Lower leg skin (tissue), 4 donors: ENCODE data around the gene RHPN2. TPM values are rescaled to one million over a fixed set of nuclear protein-coding genes. Genes with fewer than 3 reads are reported as not detected.
"Not testable (repeated sequence)": the region's sequence is repeated elsewhere in the genome, so short reads cannot be mapped to it uniquely, and the experiment has no call there.

Experiments used
- DNase-seq, 2 donors: peaks; one replicate each; pipeline ENCODE4 v3.0.0-alpha.2; 2019; ENCODE audit warnings: low spot score in 2 of 2
- H3K4me3 ChIP-seq: fragments of 200-600 bp; sonication (generic); 2 replicates; pipeline ENCODE4 v1.5.1; 2017; ENCODE audit warnings: mild to moderate bottlenecking, low read depth; ENCODE audit not compliant: poor library complexity, severe bottlenecking
- POLR2A ChIP-seq, 2 donors: fragments of 450-650 bp; IDR thresholded peaks; one replicate each; pipeline ENCODE4 v1.6.1; 2016 to 2017; ENCODE audit warnings: antibody characterized with exemption in 2 of 2, mild to moderate bottlenecking in 1 of 2, moderate library complexity in 1 of 2
- WGBS, 2 donors: methylation state at CpG; one replicate each; pipeline ENCODE4 v1.1.5; 2018; 5-methylcytosine and 5-hydroxymethylcytosine counted together
- intact Hi-C: fragments of 100-400 bp; cut with DNase I; formaldehyde crosslinking; loops from one replicate; pipeline ENCODE4 v1.15.0; 2023; ENCODE audit warnings: low total_unique reads
- total RNA-seq, 4 donors: library from RNA; depleted of rRNA; stranded (reverse); fragments of >200 nt; gene quantifications; one replicate each; pipeline ENCODE4 v1.1.0, GENCODE V29; 2016
- TF ChIP-seq, protein P1 (sequence below), 3 donors: fragments of 450-650 bp; IDR thresholded peaks; one replicate each; pipeline ENCODE4 v1.5.1; 2016; ENCODE audit warnings: antibody characterized with exemption in 3 of 3, mild to moderate bottlenecking in 3 of 3, moderate library complexity in 2 of 3

The RHPN2 gene
- total RNA-seq, 4 donors from 2014 or later, result 4.0 to 25.7 (median 19.9) TPM

DNA sequence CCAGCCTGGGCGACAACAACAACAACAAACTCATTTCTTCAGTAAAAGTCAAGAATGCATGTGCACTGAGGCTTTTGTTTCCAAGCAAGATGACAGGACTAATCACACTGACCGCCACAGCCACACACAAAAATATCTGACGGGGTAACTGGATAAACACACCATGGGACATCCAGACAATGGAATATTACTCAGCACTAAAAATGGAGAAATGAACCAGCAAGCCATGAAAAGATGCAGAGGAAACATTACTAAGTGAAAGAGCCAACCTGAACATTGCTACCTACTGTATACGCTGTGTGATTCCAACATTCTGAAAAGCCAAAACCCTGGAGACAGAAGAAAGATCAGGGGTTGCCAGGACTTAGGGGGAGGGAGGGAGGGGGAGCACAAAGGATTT, 56.0 kb downstream of the RHPN2 start:
- DNase-seq, result no peak
- WGBS, 2 donors, result 85 to 93% methylated on average over 4 of the region's 4 CpGs
- TF ChIP-seq POLR2A (IDR thresholded peaks at IDR 0.05), result no peak
- intact Hi-C loops, result no loop called here
- H3K4me3 ChIP-seq, result no peak overlapping the region

DNA sequence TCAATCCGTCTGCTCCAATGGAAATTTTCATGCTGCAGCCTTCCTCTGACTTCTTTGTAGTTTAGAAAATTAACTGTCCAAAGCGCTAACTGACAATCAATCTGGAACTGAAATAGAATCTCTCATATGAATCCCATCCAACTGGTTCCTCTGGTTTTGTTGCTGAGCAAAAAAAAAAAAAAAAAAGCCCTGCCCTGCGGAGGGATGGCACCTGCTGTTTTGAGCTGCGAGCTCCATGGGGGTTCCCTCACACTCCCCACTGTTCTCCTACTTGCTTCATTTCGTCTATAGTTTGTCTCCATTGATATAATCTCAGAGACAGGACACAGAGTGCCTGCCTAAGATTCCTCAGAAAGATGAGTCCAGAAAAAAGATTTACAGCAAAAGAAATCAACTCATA, 59.2 kb downstream of the RHPN2 start:
- 43 to 47% methylated on average over 5 of the region's 5 CpGs for WGBS, 2 donors
- intact Hi-C loops, result no loop called here
- no peak for TF ChIP-seq POLR2A (IDR thresholded peaks at IDR 0.05)
- TF ChIP-seq, protein P1, sequence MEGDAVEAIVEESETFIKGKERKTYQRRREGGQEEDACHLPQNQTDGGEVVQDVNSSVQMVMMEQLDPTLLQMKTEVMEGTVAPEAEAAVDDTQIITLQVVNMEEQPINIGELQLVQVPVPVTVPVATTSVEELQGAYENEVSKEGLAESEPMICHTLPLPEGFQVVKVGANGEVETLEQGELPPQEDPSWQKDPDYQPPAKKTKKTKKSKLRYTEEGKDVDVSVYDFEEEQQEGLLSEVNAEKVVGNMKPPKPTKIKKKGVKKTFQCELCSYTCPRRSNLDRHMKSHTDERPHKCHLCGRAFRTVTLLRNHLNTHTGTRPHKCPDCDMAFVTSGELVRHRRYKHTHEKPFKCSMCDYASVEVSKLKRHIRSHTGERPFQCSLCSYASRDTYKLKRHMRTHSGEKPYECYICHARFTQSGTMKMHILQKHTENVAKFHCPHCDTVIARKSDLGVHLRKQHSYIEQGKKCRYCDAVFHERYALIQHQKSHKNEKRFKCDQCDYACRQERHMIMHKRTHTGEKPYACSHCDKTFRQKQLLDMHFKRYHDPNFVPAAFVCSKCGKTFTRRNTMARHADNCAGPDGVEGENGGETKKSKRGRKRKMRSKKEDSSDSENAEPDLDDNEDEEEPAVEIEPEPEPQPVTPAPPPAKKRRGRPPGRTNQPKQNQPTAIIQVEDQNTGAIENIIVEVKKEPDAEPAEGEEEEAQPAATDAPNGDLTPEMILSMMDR (IDR thresholded peaks at IDR 0.05), result no peak

DNA sequence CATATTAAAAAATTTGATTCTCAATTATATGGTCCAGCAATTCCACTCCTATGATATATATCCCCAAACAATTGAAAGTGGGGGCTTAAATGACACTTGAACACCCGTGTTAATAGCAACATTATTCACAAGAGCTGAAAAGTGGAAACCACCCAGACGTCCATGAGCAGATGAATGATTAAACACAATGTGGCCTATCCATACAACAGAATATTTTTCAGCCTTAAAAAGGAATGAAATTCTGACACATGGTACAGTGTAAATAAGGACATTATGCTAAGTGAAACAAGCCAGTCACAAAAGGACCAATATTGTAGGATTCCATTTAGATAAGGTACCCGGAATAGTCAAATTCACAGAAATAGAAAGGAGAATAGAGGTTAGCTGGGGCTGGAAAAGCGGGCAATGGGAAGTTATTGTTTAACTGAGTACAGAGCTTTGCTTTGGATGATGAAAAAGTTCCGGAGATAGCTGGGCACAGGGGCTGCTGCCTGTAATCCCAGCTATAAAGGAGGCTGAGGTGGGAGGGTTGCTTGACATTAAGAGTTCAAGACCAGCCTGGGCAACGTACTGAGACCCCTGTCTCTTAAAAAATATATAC, 61.2 kb downstream of the RHPN2 start:
- H3K4me3 ChIP-seq, DNase-seq, intact Hi-C loops: not testable (repeated sequence)
- 81 to 85% methylated on average over 6 of the region's 6 CpGs for WGBS, 2 donors

More for the DNA sequence above, 59.2 kb downstream of the RHPN2 start:
- H3K4me3 ChIP-seq, result no peak overlapping the region
- no peak for DNase-seq

DNA sequence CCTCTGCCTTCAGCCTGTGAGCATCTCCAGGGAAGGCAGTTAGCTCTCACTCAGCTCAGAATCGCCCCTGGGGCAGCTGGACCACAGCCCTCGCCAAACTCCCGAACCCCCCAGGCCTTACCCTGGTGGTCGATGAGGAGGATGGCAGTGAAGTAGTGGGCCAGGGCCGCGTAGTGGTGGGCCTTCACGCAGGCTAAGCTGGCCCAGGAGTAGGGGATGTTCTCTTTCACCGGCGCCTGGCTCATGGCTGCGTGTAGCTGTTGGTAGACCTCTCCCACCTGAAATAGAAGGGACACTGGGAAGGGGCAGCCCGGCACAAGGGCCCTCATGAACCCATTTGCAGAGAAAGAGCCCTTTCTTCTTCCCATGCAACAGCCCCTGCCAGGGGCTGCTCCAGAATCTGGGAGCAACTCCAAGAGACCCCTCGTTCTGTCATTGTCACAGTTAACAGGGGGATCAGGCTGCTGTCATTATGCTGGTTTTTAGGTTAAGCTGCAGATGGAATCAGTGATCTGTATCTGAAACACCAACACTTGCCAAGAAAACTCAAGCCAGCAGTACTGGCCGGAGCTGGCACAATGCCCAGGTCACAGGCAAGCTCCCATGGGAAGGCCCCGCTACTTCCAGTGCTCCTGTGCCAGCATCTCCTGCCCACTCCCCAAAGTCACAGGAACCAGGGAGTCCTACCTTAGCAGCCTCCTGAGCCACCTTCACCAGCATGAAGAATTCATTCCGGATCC, 62.4 kb downstream of the RHPN2 start:
- H3K4me3 ChIP-seq, intact Hi-C loops, DNase-seq: not testable (repeated sequence)
- 82 to 83% methylated on average over 15 of the region's 15 CpGs for WGBS, 2 donors

DNA sequence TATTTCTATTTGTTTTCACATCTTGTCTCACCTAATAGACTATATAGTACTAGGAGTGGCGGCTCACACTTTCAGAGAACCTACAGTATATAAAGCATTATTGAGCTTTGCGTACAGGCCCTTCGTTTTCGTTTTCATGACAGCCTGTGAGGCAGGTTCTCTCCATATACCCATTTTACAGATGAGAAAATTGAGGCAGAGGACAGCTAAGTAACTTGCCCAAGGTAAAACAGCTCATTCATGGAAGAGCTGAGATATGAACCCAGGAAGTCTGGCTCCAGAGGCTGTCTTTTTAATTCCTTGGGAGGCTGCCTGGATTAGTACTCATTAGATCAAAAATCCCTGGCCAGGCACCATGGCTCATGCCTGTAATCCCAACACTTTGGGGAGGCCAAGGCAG, 63.8 kb downstream of the RHPN2 start:
- H3K4me3 ChIP-seq, result no peak overlapping the region
- intact Hi-C loops, result no loop called here
- TF ChIP-seq POLR2A (IDR thresholded peaks at IDR 0.05), result no peak
- TF ChIP-seq, protein P1 (IDR thresholded peaks at IDR 0.05), result no peak
- 94 to 95% methylated on average over 4 of the region's 4 CpGs for WGBS, 2 donors
- DNase-seq, result no peak

DNA sequence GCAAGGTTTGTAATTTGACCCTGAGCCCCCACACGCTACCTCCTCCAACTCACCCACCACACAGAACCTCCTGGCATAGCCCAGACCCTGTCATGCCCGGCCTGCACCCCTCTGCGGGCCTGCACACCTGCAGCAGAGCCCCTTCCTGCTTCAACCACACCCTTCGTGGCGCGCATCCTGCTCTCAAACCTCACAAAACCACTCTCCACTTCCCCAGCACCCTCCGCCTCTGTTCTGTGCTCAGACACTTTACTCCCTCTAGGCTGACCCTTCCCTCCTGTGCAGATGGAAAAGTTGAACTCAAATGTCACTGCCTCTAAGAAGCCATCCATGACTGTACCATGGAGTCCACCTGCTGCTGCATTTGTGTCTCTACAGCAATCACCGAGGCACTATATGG, 64.2 kb downstream of the RHPN2 start:
- intact Hi-C loops, result no loop called here
- no peak for TF ChIP-seq POLR2A (IDR thresholded peaks at IDR 0.05)
- TF ChIP-seq, protein P1 (IDR thresholded peaks at IDR 0.05), result no peak
- no peak for DNase-seq
- 85 to 94% methylated on average over 8 of the region's 8 CpGs for WGBS, 2 donors
- no peak overlapping the region for H3K4me3 ChIP-seq

DNA sequence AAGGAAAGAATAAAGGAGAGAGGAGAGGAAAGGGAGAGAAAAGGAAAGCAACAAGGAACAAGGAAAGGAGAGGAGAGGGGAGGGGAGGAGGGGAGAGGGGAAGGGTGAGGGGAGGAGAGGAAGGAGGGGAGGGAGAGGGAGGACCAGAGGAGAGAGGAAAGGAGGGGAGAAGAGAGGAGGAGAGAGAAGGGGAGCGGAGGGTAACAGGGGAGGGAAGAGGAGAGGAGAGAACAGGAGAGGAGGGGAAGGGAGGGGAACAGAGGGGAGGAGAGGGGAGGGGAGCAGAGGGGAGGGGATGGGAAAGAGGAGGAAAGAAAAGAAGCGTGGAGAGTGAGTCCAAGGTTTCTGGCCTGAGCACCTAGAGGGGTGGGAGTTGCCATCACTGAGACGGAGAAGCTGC, 66.0 kb downstream of the RHPN2 start:
- no peak for TF ChIP-seq POLR2A (IDR thresholded peaks at IDR 0.05)
- TF ChIP-seq, protein P1 (IDR thresholded peaks at IDR 0.05), result no peak
- no peak overlapping the region for H3K4me3 ChIP-seq
- DNase-seq, result no peak
- WGBS, 2 donors, result 56 to 79% methylated on average over 3 of the region's 3 CpGs
- intact Hi-C loops, result no loop called here
